Peyer's patch (tissue), 4 donors: ENCODE results near the gene CYFIP1.

Experiments used
- CTCF ChIP-seq, 6 experiments: fragments of 450-650 bp in 4 of 6; fragments of 200-600 bp in 2 of 6; sonication (generic) in 1 of 6; IDR thresholded peaks; one replicate each; pipeline ENCODE4 v1.5.1; 2017 to 2019; ENCODE audit warnings: antibody characterized with exemption in 6 of 6, mild to moderate bottlenecking in 3 of 6, moderate library complexity in 1 of 6
- POLR2A ChIP-seq, 2 donors: fragments of 450-650 bp; IDR thresholded peaks; one replicate each; pipeline ENCODE4 v1.5.1; 2017; ENCODE audit warnings: antibody characterized with exemption in 2 of 2, mild to moderate bottlenecking in 2 of 2, moderate library complexity in 2 of 2

- TF ChIP-seq POLR2A (IDR thresholded peaks at IDR 0.05) (no peak), CTCF (IDR thresholded peaks at IDR 0.05) (no peak)
These were observed 23.8 kb downstream of the CYFIP1 start for GRCh38 chr15:22956257-22956977.
